ENCODE measurements around the gene CCDC61.

Gene CCDC61

GRCh38 chr19:45973553-45974338, 21.5 kb upstream of the CCDC61 start, which contains the start of gene NOVA2:
Gene NOVA2, minus strand, starts transcription at chr19:45973865. Its CDS starts 514 bp downstream, at chr19:45973351.
- DNase-seq = no peak

- DNase-seq = no peak
Observed at GRCh38 chr19:45975306-45976070, 19.8 kb upstream of the CCDC61 start.

- no peak for DNase-seq
Observed at GRCh38 chr19:45976178-45976577, 19.1 kb upstream of the CCDC61 start.

GRCh38 chr19:45978156-45978555, 17.1 kb upstream of the CCDC61 start:
- no peak for DNase-seq

GRCh38 chr19:45981350-45981749, 13.9 kb upstream of the CCDC61 start:
- DNase-seq = no peak

GRCh38 chr19:45985321-45985720, 9.9 kb upstream of the CCDC61 start:
- no peak for DNase-seq

- no peak for DNase-seq
Observed at GRCh38 chr19:45990113-45990728, 5.0 kb upstream of the CCDC61 start.

GRCh38 chr19:45994456-45994997, 740 bp upstream of the CCDC61 start:
- DNase-seq = no peak

GRCh38 chr19:45995715-45996385, 583 bp downstream of the CCDC61 start:
- no peak for DNase-seq

- no peak for DNase-seq
Observed at GRCh38 chr19:45996933-45997332, 1.7 kb downstream of the CCDC61 start.

GRCh38 chr19:45998834-45999233, 3.6 kb downstream of the CCDC61 start:
- no peak for DNase-seq

- DNase-seq = no peak
Observed at GRCh38 chr19:45999653-46000121, 4.4 kb downstream of the CCDC61 start.

GRCh38 chr19:46000491-46001246, 5.4 kb downstream of the CCDC61 start:
- no peak for DNase-seq

- DNase-seq = no peak
Observed at GRCh38 chr19:46002678-46003275, 7.5 kb downstream of the CCDC61 start.

GRCh38 chr19:46006411-46006810, 11.1 kb downstream of the CCDC61 start:
- DNase-seq = no peak

GRCh38 chr19:46009530-46010510, 14.6 kb downstream of the CCDC61 start:
- DNase-seq = no peak

GRCh38 chr19:46014534-46014933, 19.3 kb downstream of the CCDC61 start:
- DNase-seq = no peak

- no peak for DNase-seq
Observed at GRCh38 chr19:46014941-46015686, 19.8 kb downstream of the CCDC61 start.

- no peak for DNase-seq
Observed at GRCh38 chr19:46015687-46016425, 20.6 kb downstream of the CCDC61 start.

Measured in GOT3 (cell line).